ENCODE measurements around the gene ZFC3H1. TPM values are rescaled to one million over a fixed set of nuclear protein-coding genes. Genes with fewer than 3 reads are reported as not detected.
A peak's percentile ranks its signal among the peaks of the same experiment; 100 is the strongest.

ZFC3H1 gene
- total and polyA plus RNA-seq, 11 donors, result 9.8 to 27.3 (median 17.4) TPM

GRCh38 chr12:71640316-71640715, 23.3 kb downstream of the ZFC3H1 start:
- ATAC-seq (no peak), DNase-seq (no peak)
- H3K36me3 ChIP-seq, result peaks cover 0 to 100% (median 97%) of the 10 kb centered on the region in 9 donors
- WGBS, 4 donors, result 90 to 97% (median 96%) methylated on average over 2 of the region's 2 CpGs
- H3K4me1 ChIP-seq, result peaks cover 0 to 8% (median 1%) of the 10 kb centered on the region in 12 donors
- intact Hi-C loops (cut with DNase I), result no loop called here
- H3K4me3 ChIP-seq, result no peak overlapping the region
- H3K27ac ChIP-seq, result no peak overlapping the region
- TF ChIP-seq POLR2A (IDR thresholded peaks at IDR 0.05) (no peak), CTCF (IDR thresholded peaks at IDR 0.05) (no peak)
- H3K9me3 ChIP-seq, result no peaks in the 10 kb centered on the region
- no peaks in the 10 kb centered on the region for H3K27me3 ChIP-seq

- DNase-seq, result peak in 2 of 5 donors; percentile 12 to 29
- WGBS, 4 donors, result 60 to 69% (median 62%) methylated on average over 2 of the region's 2 CpGs
- H3K36me3 ChIP-seq, result peaks cover 0 to 100% (median 97%) of the 10 kb centered on the region in 9 donors
- intact Hi-C loops (cut with DNase I), result loop anchor here in 7 of 10 donors (5.0 to 10.0 kb wide), 4 partner anchors 105 to 227 kb away; no protein-coding TSS in a partner anchor
- ATAC-seq, result peak; percentile 47 to 84 (median 56)
- no peak overlapping the region for H3K27ac ChIP-seq
- peaks cover 0 to 5% (median 0%) of the 10 kb centered on the region in 12 donors for H3K4me1 ChIP-seq
- H3K4me3 ChIP-seq, result no peak overlapping the region
- no peaks in the 10 kb centered on the region for H3K9me3 ChIP-seq
- TF ChIP-seq POLR2A (IDR thresholded peaks at IDR 0.05) (no peak), CTCF (IDR thresholded peaks at IDR 0.05) (peak in 3 of 12 donors; percentile 13 to 22 (median 19))
- no peaks in the 10 kb centered on the region for H3K27me3 ChIP-seq
These were observed 24.3 kb downstream of the ZFC3H1 start for GRCh38 chr12:71639341-71639760.

- Histone ChIP-seq H3K36me3 (peaks cover 0 to 100% (median 97%) of the 10 kb centered on the region in 9 donors), H3K4me1 (peaks cover 0 to 5% (median 0%) of the 10 kb centered on the region in 12 donors), H3K4me3 (no peak overlapping the region), H3K27ac (no peak overlapping the region), H3K9me3 (no peaks in the 10 kb centered on the region), H3K27me3 (no peaks in the 10 kb centered on the region)
- no peak for DNase-seq
- TF ChIP-seq POLR2A (IDR thresholded peaks at IDR 0.05) (no peak), CTCF (IDR thresholded peaks at IDR 0.05) (no peak)
- intact Hi-C loops (cut with DNase I), result loop anchor here in 7 of 10 donors (5.0 to 10.0 kb wide), 4 partner anchors 106 to 226 kb away; no protein-coding TSS in a partner anchor
- ATAC-seq, result no peak
These were observed 25.1 kb downstream of the ZFC3H1 start for GRCh38 chr12:71638499-71638898.

GRCh38 chr12:71636704-71637115, 26.9 kb downstream of the ZFC3H1 start:
- TF ChIP-seq POLR2A (IDR thresholded peaks at IDR 0.05) (no peak), CTCF (IDR thresholded peaks at IDR 0.05) (peak; percentile 54 to 84 (median 68))
- Histone ChIP-seq H3K4me3 (no peak overlapping the region), H3K9me3 (no peaks in the 10 kb centered on the region), H3K4me1 (peaks cover 0 to 5% (median 0%) of the 10 kb centered on the region in 12 donors), H3K27ac (no peak overlapping the region), H3K36me3 (peaks cover 0 to 100% (median 97%) of the 10 kb centered on the region in 9 donors), H3K27me3 (no peaks in the 10 kb centered on the region)
- intact Hi-C loops (cut with DNase I), result loop anchor here in 8 of 10 donors (2.0 to 10.0 kb wide), 5 partner anchors 108 to 224 kb away; no protein-coding TSS in a partner anchor
- WGBS, 4 donors, result 33 to 35% (median 34%) methylated on average over 3 of the region's 3 CpGs
- DNase-seq (no peak), ATAC-seq (peak in 1 of 4 donors; percentile 42)
